ENCODE data around the gene LCP2. TPM values are rescaled to one million over a fixed set of nuclear protein-coding genes. Genes with fewer than 3 reads are reported as not detected.

The LCP2 gene
- total and polyA plus RNA-seq, 10 of the 15 experiments (the other 5 are each of a cell fraction or from before 2014, with no cell fraction given), result 8.0 to 50.5 (median 20.6) TPM

GRCh38 chr5:170336065-170336464 is 38.5 kb upstream of the LCP2 start:
- Histone ChIP-seq H3K4me2 (ENCODE audit: control insufficient read depth, insufficient read depth) (no peak overlapping the region), H3K36me3 (ENCODE audit: control insufficient read depth in 2 of 2, insufficient read depth in 2 of 2, low read length in 1 of 2) (no peaks in the 10 kb centered on the region), H3K79me2 (ENCODE audit: control insufficient read depth, insufficient read depth, low read length) (no peaks in the 10 kb centered on the region), H3K27ac (ENCODE audit: control insufficient read depth, insufficient read depth) (no peak overlapping the region), H2AFZ (ENCODE audit: control insufficient read depth, low read depth, low read length) (no peak overlapping the region), H3K4me1 (ENCODE audit: control insufficient read depth, insufficient read depth, low read length) (peaks cover 43% of the 10 kb centered on the region), H3K9me3 (replicated peaks; ENCODE audit: control insufficient read depth, insufficient read depth, low read length) (no peaks in the 10 kb centered on the region; the same call in 2 of the 3 replicates), H3K4me3 (no peak overlapping the region), H3K9ac (ENCODE audit: control insufficient read depth, insufficient read depth, low read length) (no peak overlapping the region), H4K20me1 (ENCODE audit: control insufficient read depth, insufficient read depth) (no peaks in the 10 kb centered on the region), H3K27me3 (replicated peaks in 1 of 2; ENCODE audit: control insufficient read depth in 2 of 2, insufficient read depth in 2 of 2, low read length in 1 of 2) (no peaks in the 10 kb centered on the region)
- ChIA-PET POLR2A (no interaction called here), CTCF (interaction anchor here (4.3 to 5.8 kb wide), 3 partner anchors 9 to 68 kb away, joined by 20 to 189 read pairs (median 139); partner anchors contain the start of gene LCP2), SMC1A (ENCODE audit: uncharacterized antibody, unreplicated experiment) (interaction anchor here (1.5 to 7.2 kb wide), 5 partner anchors 33 to 109 kb away, joined by 5 to 122 read pairs (median 109); partner anchors contain the start of gene LCP2), RAD21 (ENCODE audit: unreplicated experiment) (interaction anchor here (5.2 to 5.6 kb wide), 3 partner anchors 41 to 111 kb away, joined by 60 to 98 read pairs (median 81); partner anchors contain the start of gene LCP2)
- TF ChIP-seq POU2F2 (IDR thresholded peaks at IDR 0.05; ENCODE audit: borderline replicate concordance, low read depth, low read length) (no peak), SPI1 (IDR thresholded peaks at IDR 0.05; ENCODE audit: borderline replicate concordance, insufficient read depth, low read depth, low read length) (no peak), RFX5 (IDR thresholded peaks at IDR 0.05; ENCODE audit: low read depth, low read length) (no peak), IRF5 (IDR thresholded peaks at IDR 0.05; ENCODE audit: borderline replicate concordance) (no peak), HSF1 (IDR thresholded peaks at IDR 0.05; ENCODE audit: low read depth, low read length) (no peak), IKZF1 (conservative IDR thresholded peaks at IDR 0.05) (no peak), FOXM1 (IDR thresholded peaks at IDR 0.05; ENCODE audit: low read depth, low read length) (no peak), SUZ12 (IDR thresholded peaks at IDR 0.05; ENCODE audit: unreplicated experiment) (no peak)
- DNase-seq (ENCODE audit: low read depth, low spot score), result no peak
- WGBS (ENCODE audit: insufficient coverage, insufficient replicate concordance, low lambda C conversion rate, missing lambda C conversion rate), result 91% methylated on average over 6 of the region's 6 CpGs
- ATAC-seq, result no peak
- in situ Hi-C loops (cut with MboI), result loop anchor here (5.0 kb wide), 1 partner anchor 59 kb away; no protein-coding TSS in a partner anchor
- no peak for FAIRE-seq
- no TSS peak for BruUV-seq (replicated peaks)
- intact Hi-C loops (cut with micrococcal nuclease; ENCODE audit: unreplicated experiment), result loop anchor here (10.0 kb wide), 1 partner anchor 231 kb away; the partner anchor contains the start of gene FOXI1
